Progenitor cell of endocrine pancreas (in vitro differentiated cells): ENCODE results near the gene CHST13. TPM values are rescaled to one million over a fixed set of nuclear protein-coding genes. Genes with fewer than 3 reads are reported as not detected.
A peak's percentile ranks its signal among the peaks of the same experiment; 100 is the strongest.

Source experiments
- DNase-seq: peaks from one replicate; pipeline ENCODE4 v3.0.0; 2021; ENCODE audit warnings: low spot score; ENCODE audit not compliant: unreplicated experiment
- H3K27ac Mint-ChIP-seq: 2 replicates; pipeline ENCODE4 v1.8.0; 2021; ENCODE audit warnings: mild to moderate bottlenecking, moderate library complexity, mixed read lengths
- H3K27me3 Mint-ChIP-seq: 2 replicates; pipeline ENCODE4 v1.8.0; 2021; ENCODE audit warnings: mixed read lengths
- H3K36me3 Mint-ChIP-seq: 2 replicates; pipeline ENCODE4 v1.8.0; 2022; ENCODE audit warnings: mixed read lengths; ENCODE audit not compliant: insufficient read depth
- H3K4me1 Mint-ChIP-seq: 2 replicates; pipeline ENCODE4 v1.8.0; 2021; ENCODE audit warnings: low read depth, mixed read lengths
- H3K4me3 Mint-ChIP-seq: 2 replicates; pipeline ENCODE4 v1.8.0; 2021; ENCODE audit warnings: low read depth, mild to moderate bottlenecking, moderate library complexity, mixed read lengths
- H3K9me3 Mint-ChIP-seq: 2 replicates; pipeline ENCODE4 v1.8.0; 2021; ENCODE audit warnings: low read depth, mixed read lengths
- CTCF ChIP-seq: fragments of 200-600 bp; sonication (generic); IDR thresholded peaks from one replicate; pipeline ENCODE4 v1.5.0; 2021; ENCODE audit warnings: antibody characterized with exemption, mild to moderate bottlenecking; ENCODE audit not compliant: unreplicated experiment
- total RNA-seq: library from RNA; stranded (reverse); gene quantifications from 2 replicates; pipeline ENCODE4 v1.2.1, GENCODE V29; 2021

The CHST13 gene
- total RNA-seq, 1 donor from 2014 or later: 0.36 TPM

- peak; percentile 6 for DNase-seq
These were observed 28.1 kb downstream of the CHST13 start for GRCh38 chr3:126551839-126552687.

GRCh38 chr3:126552688-126553283, 28.8 kb downstream of the CHST13 start:
- Mint-ChIP-seq H3K9me3 (no peaks in the 10 kb centered on the region), H3K4me3 (no peak overlapping the region), H3K4me1 (no peaks in the 10 kb centered on the region), H3K27ac (no peak overlapping the region), H3K27me3 (peaks cover 8% of the 10 kb centered on the region), H3K36me3 (no peaks in the 10 kb centered on the region)
- TF ChIP-seq CTCF: no peak
- DNase-seq: peak; percentile 5

More at GRCh38 chr3:126551839-126552687, 28.1 kb downstream of the CHST13 start:
- TF ChIP-seq CTCF: no peak
- no peak overlapping the region for H3K4me3 Mint-ChIP-seq
- no peaks in the 10 kb centered on the region for H3K4me1 Mint-ChIP-seq
- no peaks in the 10 kb centered on the region for H3K9me3 Mint-ChIP-seq
- no peak overlapping the region for H3K27ac Mint-ChIP-seq
- no peaks in the 10 kb centered on the region for H3K36me3 Mint-ChIP-seq
- peaks cover 15% of the 10 kb centered on the region for H3K27me3 Mint-ChIP-seq

- H3K27ac Mint-ChIP-seq: no peak overlapping the region
- H3K9me3 Mint-ChIP-seq: no peaks in the 10 kb centered on the region
- no peaks in the 10 kb centered on the region for H3K4me1 Mint-ChIP-seq
- DNase-seq: no peak
- no peak for TF ChIP-seq CTCF
- peaks cover 8% of the 10 kb centered on the region for H3K27me3 Mint-ChIP-seq
- no peaks in the 10 kb centered on the region for H3K36me3 Mint-ChIP-seq
- H3K4me3 Mint-ChIP-seq: no peak overlapping the region
These were observed 29.5 kb downstream of the CHST13 start for GRCh38 chr3:126553284-126554084.

- TF ChIP-seq CTCF: no peak
- DNase-seq: peak; percentile 7
- Mint-ChIP-seq H3K4me1 (no peaks in the 10 kb centered on the region), H3K9me3 (no peaks in the 10 kb centered on the region), H3K4me3 (no peak overlapping the region), H3K36me3 (no peaks in the 10 kb centered on the region), H3K27ac (no peak overlapping the region), H3K27me3 (peaks cover 3% of the 10 kb centered on the region)
These were observed 30.9 kb downstream of the CHST13 start for GRCh38 chr3:126554560-126555525.
